B cell (primary cell): ENCODE measurements around the gene SEC63. TPM values are rescaled to one million over a fixed set of nuclear protein-coding genes. Genes with fewer than 3 reads are reported as not detected.
A peak's percentile ranks its signal among the peaks of the same experiment; 100 is the strongest.
"Not testable (repeated sequence)": the region's sequence is repeated elsewhere in the genome, so short reads cannot be mapped to it uniquely, and the experiment has no call there.

Experiments
- ATAC-seq: fragments of 200-7000 bp; cut with Tn5 transposase; one replicate; pipeline ENCODE4 v1.10.0; 2021; ENCODE audit warnings: low read depth, mild to moderate bottlenecking, moderate number of reproducible peaks, moderate library complexity
- CTCF ChIA-PET: fragments of 350-600 bp; sonication (Branson Sonifier 250); formaldehyde crosslinking; loops from one replicate; lab custom pipeline; 2021; ENCODE audit warnings: antibody characterized with exemption, inconsistent platforms; lab: Charles Lee
- POLR2A ChIA-PET: fragments of 350-600 bp; sonication (Branson Sonifier 250); formaldehyde crosslinking; loops from one replicate; lab custom pipeline; 2021; ENCODE audit warnings: antibody characterized with exemption; lab: Charles Lee
- DNase-seq: peaks from one replicate; pipeline ENCODE4 v3.0.0; 2013
- H2AFZ ChIP-seq: 2 replicates; pipeline ENCODE4 v1.6.1; 2012; ENCODE audit warnings: mild to moderate bottlenecking, low read depth, low read length; ENCODE audit not compliant: insufficient read depth, poor library complexity, severe bottlenecking
- H3K27ac ChIP-seq, 2 donors: 1 replicate in 1 of 2; 2 replicates in 1 of 2; pipeline ENCODE4 v1.5.1; 2012 to 2013; ENCODE audit warnings: low read length in 2 of 2, mild to moderate bottlenecking in 2 of 2, moderate library complexity in 1 of 2
- H3K27me3 ChIP-seq, 4 experiments: fragments of 200-600 bp in 1 of 4; sonication (generic) in 1 of 4; replicated peaks in 1 of 4; 1 replicate in 2 of 4; 2 replicates in 2 of 4; pipeline versions ENCODE4 v1.6.1 to v1.7.0; 2013 to 2016; ENCODE audit warnings: low read length in 3 of 4, mild to moderate bottlenecking in 2 of 4, mixed read lengths in 1 of 4, moderate library complexity in 1 of 4; ENCODE audit not compliant: insufficient read depth in 4 of 4, control insufficient read depth in 3 of 4; ENCODE audit errors: control extremely low read depth in 1 of 4
- H3K36me3 ChIP-seq, 2 experiments: replicated peaks in 1 of 2; 1 replicate in 1 of 2; 2 replicates in 1 of 2; pipeline versions ENCODE4 v1.6.1 to v1.7.1; 2013; ENCODE audit warnings: low read length in 1 of 2; ENCODE audit not compliant: insufficient read depth in 2 of 2, control insufficient read depth in 1 of 2; ENCODE audit errors: control extremely low read depth in 1 of 2, extremely low read depth in 1 of 2
- H3K4me1 ChIP-seq, 2 donors: fragments of 200-600 bp in 1 of 2; sonication (generic) in 1 of 2; 1 replicate in 1 of 2; 2 replicates in 1 of 2; pipeline versions ENCODE4 v1.5.1 to v1.6.1; 2013 to 2017; ENCODE audit warnings: low read length in 2 of 2; ENCODE audit not compliant: control insufficient read depth in 2 of 2, insufficient read depth in 2 of 2
- H3K4me2 ChIP-seq: replicated peaks from 2 replicates; pipeline ENCODE3; 2012; ENCODE audit warnings: mild to moderate bottlenecking, low read depth, low read length; ENCODE audit not compliant: poor library complexity, severe bottlenecking
- H3K4me3 ChIP-seq, 5 experiments: fragments of 200-600 bp in 1 of 5; sonication (generic) in 1 of 5; 1 replicate in 3 of 5; 2 replicates in 2 of 5; pipeline versions ENCODE4 v1.5.1 to v1.7.0; 2011 to 2016; ENCODE audit warnings: low read length in 4 of 5, mild to moderate bottlenecking in 4 of 5, low read depth in 2 of 5, control low read depth in 1 of 5, moderate library complexity in 1 of 5; ENCODE audit not compliant: insufficient read depth in 1 of 5; ENCODE audit errors: control extremely low read depth in 1 of 5, extremely low read depth in 1 of 5
- H3K79me2 ChIP-seq: fragments of 200-600 bp; sonication (generic); one replicate; pipeline ENCODE4 v1.6.0; 2016; ENCODE audit warnings: low read length; ENCODE audit not compliant: control insufficient read depth, insufficient read depth
- H3K9ac ChIP-seq: fragments of 200-600 bp; sonication (generic); 2 replicates; pipeline ENCODE4 v1.6.1; 2017; ENCODE audit warnings: mild to moderate bottlenecking, low read length, moderate library complexity
- H3K9me3 ChIP-seq, 3 donors: one replicate each; pipeline versions ENCODE4 v1.6.1 to v1.7.1; 2013; ENCODE audit warnings: low read length in 2 of 3; ENCODE audit not compliant: control insufficient read depth in 2 of 3, insufficient read depth in 1 of 3; ENCODE audit errors: control extremely low read depth in 1 of 3
- H4K20me1 ChIP-seq: 2 replicates; pipeline ENCODE4 v1.6.0; 2012; ENCODE audit warnings: mild to moderate bottlenecking, low read length; ENCODE audit not compliant: insufficient read depth, control insufficient read depth, poor library complexity, severe bottlenecking
- H3K27ac Mint-ChIP-seq: one replicate; pipeline ENCODE4 v1.8.0; 2021; ENCODE audit warnings: mixed read lengths
- H3K27me3 Mint-ChIP-seq: one replicate; pipeline ENCODE4 v1.8.0; 2021; ENCODE audit warnings: mixed read lengths
- H3K4me1 Mint-ChIP-seq: one replicate; pipeline ENCODE4 v1.8.0; 2021; ENCODE audit warnings: mixed read lengths
- H3K4me3 Mint-ChIP-seq: one replicate; pipeline ENCODE4 v1.8.0; 2021; ENCODE audit warnings: mixed read lengths
- H3K9me3 Mint-ChIP-seq: one replicate; pipeline ENCODE4 v1.8.0; 2022; ENCODE audit warnings: mixed read lengths; ENCODE audit not compliant: insufficient read depth
- CTCF ChIP-seq: fragments of 200-600 bp; IDR thresholded peaks from one replicate; pipeline ENCODE4 v1.8.0; 2022; ENCODE audit warnings: antibody characterized with exemption, mild to moderate bottlenecking
- EZH2 ChIP-seq: IDR thresholded peaks from 2 replicates; pipeline ENCODE4 v1.6.1; 2012; ENCODE audit warnings: borderline replicate concordance, low read depth, mild to moderate bottlenecking, moderate library complexity, low read length; ENCODE audit not compliant: insufficient read depth, poor library complexity, severe bottlenecking
- WGBS: methylation state at CpG from one replicate; pipeline ENCODE4 v1.1.5; 2013; ENCODE audit warnings: missing lambda C conversion rate; ENCODE audit not compliant: insufficient coverage; 5-methylcytosine and 5-hydroxymethylcytosine counted together
- intact Hi-C: fragments of 100-400 bp; cut with micrococcal nuclease; formaldehyde crosslinking; loops from one replicate; pipeline ENCODE4 v1.10.0; 2022
- polyA plus RNA-seq: library from polyadenylated mRNA; depleted of rRNA; stranded (reverse); fragments of >200 nt; gene quantifications from 2 replicates; pipeline ENCODE4 v1.2.3, GENCODE V29; 2012
- total RNA-seq, 2 donors: library from RNA; stranded (reverse); fragments of 120-200 nt in 1 of 2; gene quantifications; 1 replicate in 1 of 2; 2 replicates in 1 of 2; pipeline versions ENCODE4 v1.2.3 to v1.2.4, GENCODE V29; 2013 to 2022

Gene SEC63
- total and polyA plus RNA-seq, 2 donors (not counting 1 experiment from before 2014, with no cell fraction given) = 12.5 to 79.5 TPM

- Histone ChIP-seq H3K27ac (no peak overlapping the region), H3K36me3 (peaks cover 0 to 4% of the 10 kb centered on the region in 2 experiments), H3K79me2 (peaks cover 93% of the 10 kb centered on the region), H3K4me3 (no peak overlapping the region), H3K9ac (no peak overlapping the region), H3K4me2 (no peak overlapping the region), H3K27me3 (no peaks in the 10 kb centered on the region), H2AFZ (no peak overlapping the region), H4K20me1 (peaks cover 54% of the 10 kb centered on the region), H3K4me1 (no peaks in the 10 kb centered on the region), H3K9me3 (peaks cover 0 to 4% (median 0%) of the 10 kb centered on the region in 3 donors)
- POLR2A ChIA-PET = no interaction called here
- Mint-ChIP-seq H3K4me3 (no peak overlapping the region), H3K9me3 (no peaks in the 10 kb centered on the region), H3K27me3 (no peaks in the 10 kb centered on the region), H3K4me1 (peaks cover 39% of the 10 kb centered on the region), H3K27ac (no peak overlapping the region)
- 100% methylated on average over 1 of the region's 2 CpGs for WGBS
- CTCF ChIA-PET = interaction anchor here (0.7 to 1.4 kb wide), 2 partner anchors 10 to 825 kb away, joined by 3 to 4 read pairs; no protein-coding TSS in a partner anchor
- ATAC-seq (no peak), DNase-seq (no peak)
- TF ChIP-seq CTCF = no peak
- no peak for TF ChIP-seq EZH2
- intact Hi-C loops = no loop called here
Observed at GRCh38 chr6:107941199-107941598, 16.8 kb downstream of the SEC63 start.

- H3K27me3 ChIP-seq, H3K9me3 ChIP-seq, H3K9me3 Mint-ChIP-seq, H3K4me3 Mint-ChIP-seq, H3K27me3 Mint-ChIP-seq, POLR2A ChIA-PET, ATAC-seq, H3K4me2 ChIP-seq, H3K36me3 ChIP-seq, intact Hi-C loops, H3K4me1 ChIP-seq, H3K9ac ChIP-seq, H2AFZ ChIP-seq, CTCF ChIA-PET, DNase-seq, H3K27ac ChIP-seq, H3K4me3 ChIP-seq: not testable (repeated sequence)
- peaks cover 35% of the 10 kb centered on the region for H4K20me1 ChIP-seq
- peaks cover 25% of the 10 kb centered on the region for H3K4me1 Mint-ChIP-seq
- WGBS = 100% methylated on average over 1 of the region's 5 CpGs
- peaks cover 68% of the 10 kb centered on the region for H3K79me2 ChIP-seq
- H3K27ac Mint-ChIP-seq = peak overlapping the region; percentile 24
Observed at GRCh38 chr6:107936910-107937292, 21.1 kb downstream of the SEC63 start.
